GM12878 (cell line): Measurements from ENCODE around the gene CTIF. TPM values are rescaled to one million over a fixed set of nuclear protein-coding genes. Genes with fewer than 3 reads are reported as not detected.

Source experiments
- EED ChIP-seq: sonication (generic); IDR thresholded peaks from 2 replicates; pipeline ENCODE4 v1.6.1; 2016; ENCODE audit warnings: antibody characterized with exemption, low read depth
- FOXM1 ChIP-seq: IDR thresholded peaks from 2 replicates; pipeline ENCODE4 v1.6.1; 2012; ENCODE audit warnings: low read depth, mild to moderate bottlenecking, inconsistent platforms, low read length, moderate library complexity
- HDAC2 ChIP-seq: fragments of 200-600 bp; sonication (generic); IDR thresholded peaks from 2 replicates; pipeline ENCODE4 v1.6.1; 2017
- HDAC6 ChIP-seq: fragments of 200-600 bp; sonication (generic); IDR thresholded peaks from one replicate; pipeline ENCODE4 v1.8.0; 2017; ENCODE audit warnings: antibody characterized with exemption; ENCODE audit not compliant: unreplicated experiment
- IKZF1 ChIP-seq: fragments of 450-650 bp; conservative IDR thresholded peaks from 2 replicates; pipeline ENCODE4 v1.6.1; 2017; ENCODE audit warnings: antibody characterized with exemption, mild to moderate bottlenecking
- JUNB ChIP-seq: IDR thresholded peaks from 2 replicates; pipeline ENCODE4 v1.6.1; 2016; ENCODE audit warnings: antibody characterized with exemption, mild to moderate bottlenecking
- MEF2B ChIP-seq: fragments of 450-650 bp; IDR thresholded peaks from 2 replicates; pipeline ENCODE4 v1.6.1; 2018; ENCODE audit warnings: mild to moderate bottlenecking, moderate library complexity; ENCODE audit not compliant: partially characterized antibody, poor library complexity, severe bottlenecking
- MTA3 ChIP-seq: IDR thresholded peaks from 2 replicates; pipeline ENCODE4 v1.6.1; 2012; ENCODE audit warnings: low read length, inconsistent platforms, borderline replicate concordance
- MYC ChIP-seq: IDR thresholded peaks from 2 replicates; pipeline ENCODE4 v1.6.1; 2011; ENCODE audit warnings: mild to moderate bottlenecking, low read length, moderate library complexity, inconsistent platforms; ENCODE audit not compliant: insufficient read depth, insufficient replicate concordance, insufficient read length, severe bottlenecking
- NFXL1 ChIP-seq: fragments of 450-650 bp; IDR thresholded peaks from 2 replicates; pipeline ENCODE4 v1.6.1; 2017; ENCODE audit warnings: antibody characterized with exemption, mild to moderate bottlenecking, borderline replicate concordance
- NFYA ChIP-seq: IDR thresholded peaks from 2 replicates; pipeline ENCODE4 v1.6.1; 2011; ENCODE audit warnings: low read depth, mild to moderate bottlenecking, low read length, improper control_type of control experiment, borderline replicate concordance
- RELA ChIP-seq: fragments of 450-650 bp; IDR thresholded peaks from 2 replicates; pipeline ENCODE4 v1.8.0; 2014; ENCODE audit warnings: borderline replicate concordance; ENCODE audit not compliant: partially characterized antibody
- STAT3 ChIP-seq: IDR thresholded peaks from 2 replicates; pipeline ENCODE4 v1.6.1; 2011; ENCODE audit warnings: low read depth, low read length, improper control_type of control experiment
- SUZ12 ChIP-seq: fragments of 200-600 bp; sonication (generic); IDR thresholded peaks from one replicate; pipeline ENCODE4 v1.6.1; 2018; ENCODE audit warnings: antibody characterized with exemption, mild to moderate bottlenecking; ENCODE audit not compliant: unreplicated experiment
- TAF1 ChIP-seq: IDR thresholded peaks from 2 replicates; pipeline ENCODE4 v1.6.1; 2011; ENCODE audit warnings: mild to moderate bottlenecking, low read depth, low read length, borderline replicate concordance
- ZNF274 ChIP-seq: IDR thresholded peaks from one replicate; pipeline ENCODE4 v1.8.0; 2011; ENCODE audit not compliant: insufficient read length, insufficient read depth
- ZNF622 ChIP-seq: fragments of 450-650 bp; IDR thresholded peaks from 2 replicates; pipeline ENCODE4 v1.6.1; 2017; ENCODE audit warnings: mild to moderate bottlenecking, inconsistent platforms
- ZZZ3 ChIP-seq: IDR thresholded peaks from 2 replicates; pipeline ENCODE4 v1.6.1; 2011; ENCODE audit warnings: low read depth; ENCODE audit not compliant: control insufficient read depth, insufficient read length
- polyA plus RNA-seq, 11 experiments: library from polyadenylated mRNA; depleted of rRNA in 4 of 11; unstranded in 6 of 11; stranded (reverse) in 5 of 11; fragments of >200 nt; fragmentation: Nextera tagmentation in 4 of 11; fragmentation: Illumina TruSeq in 1 of 11; extraction: Ambion mirVana in 4 of 11; extraction: Trizol in 1 of 11; gene quantifications; 1 replicate in 1 of 11; 2 replicates in 10 of 11; pipeline versions ENCODE4 v1.2.1 to v1.2.3, GENCODE V29; 2011 to 2016; ENCODE audit warnings: inconsistent platforms in 2 of 11, missing spikeins in 2 of 11, low read depth in 1 of 11
- total RNA-seq, 4 experiments: library from RNA; depleted of rRNA in 3 of 4; stranded (reverse); fragments of >200 nt in 3 of 4; fragmentation: Illumina TruSeq in 1 of 4; extraction: Trizol in 1 of 4; gene quantifications; 2 replicates each; pipeline versions ENCODE4 v1.2.1 to v1.2.3, GENCODE V29; 2013 to 2021
- TF ChIP-seq, protein P1 (sequence below): fragments of 450-650 bp; IDR thresholded peaks from 2 replicates; pipeline ENCODE4 v1.6.1; 2017; ENCODE audit warnings: mild to moderate bottlenecking, moderate library complexity
- TF ChIP-seq, protein P2 (sequence below): fragments of 450-650 bp; formaldehyde crosslinking; IDR thresholded peaks from 2 replicates; pipeline ENCODE4 v1.5.0; 2022; ENCODE audit warnings: mild to moderate bottlenecking, missing genetic modification characterization
- TF ChIP-seq, protein P3 (sequence below): IDR thresholded peaks from 2 replicates; pipeline ENCODE4 v1.6.1; 2012; ENCODE audit warnings: low read depth, low read length, improper control_type of control experiment
- TF ChIP-seq, protein P4 (sequence below): IDR thresholded peaks from 2 replicates; pipeline ENCODE4 v1.6.1; 2011; ENCODE audit warnings: low read depth, mild to moderate bottlenecking, low read length, moderate library complexity, borderline replicate concordance; ENCODE audit errors: extremely low read depth

Gene CTIF
- total and polyA plus RNA-seq, 10 of the 15 experiments (the other 5 are each of a cell fraction or from before 2014, with no cell fraction given) = 0.06 to 11.6 (median 2.5) TPM

DNA sequence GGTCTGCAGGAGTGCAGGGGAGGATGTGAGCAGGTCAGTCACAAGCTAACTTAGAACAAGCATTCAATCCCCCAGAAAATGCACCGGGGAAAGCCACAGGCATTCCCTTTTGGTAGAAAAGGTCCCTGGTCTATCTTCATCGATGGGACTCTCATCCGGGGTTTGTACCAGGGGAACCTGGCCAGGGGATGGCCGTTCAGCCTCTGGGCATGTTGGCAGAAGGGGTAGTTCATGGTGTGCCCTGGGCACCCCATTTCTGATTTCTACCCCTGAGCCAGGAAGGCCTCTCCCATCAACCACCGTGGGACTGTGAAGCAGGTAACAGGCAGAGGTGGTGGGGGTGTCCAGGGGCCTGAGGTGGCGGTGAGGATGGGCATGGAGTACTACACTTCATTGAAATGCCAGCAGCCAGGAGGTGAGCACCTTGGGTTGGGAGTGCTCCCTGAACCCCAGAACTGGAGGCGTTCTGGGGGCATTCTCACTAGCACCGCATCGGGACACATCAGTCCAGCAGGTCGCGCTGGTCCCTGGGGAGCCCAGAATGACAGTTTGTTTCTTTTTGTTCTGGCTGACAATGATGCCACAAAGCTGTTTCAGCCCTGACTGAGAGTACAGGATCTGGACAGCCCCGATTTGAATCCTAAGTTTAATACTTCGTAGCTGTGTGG, 239.6 kb downstream of the CTIF start (continued):
- TF ChIP-seq, protein P1, sequence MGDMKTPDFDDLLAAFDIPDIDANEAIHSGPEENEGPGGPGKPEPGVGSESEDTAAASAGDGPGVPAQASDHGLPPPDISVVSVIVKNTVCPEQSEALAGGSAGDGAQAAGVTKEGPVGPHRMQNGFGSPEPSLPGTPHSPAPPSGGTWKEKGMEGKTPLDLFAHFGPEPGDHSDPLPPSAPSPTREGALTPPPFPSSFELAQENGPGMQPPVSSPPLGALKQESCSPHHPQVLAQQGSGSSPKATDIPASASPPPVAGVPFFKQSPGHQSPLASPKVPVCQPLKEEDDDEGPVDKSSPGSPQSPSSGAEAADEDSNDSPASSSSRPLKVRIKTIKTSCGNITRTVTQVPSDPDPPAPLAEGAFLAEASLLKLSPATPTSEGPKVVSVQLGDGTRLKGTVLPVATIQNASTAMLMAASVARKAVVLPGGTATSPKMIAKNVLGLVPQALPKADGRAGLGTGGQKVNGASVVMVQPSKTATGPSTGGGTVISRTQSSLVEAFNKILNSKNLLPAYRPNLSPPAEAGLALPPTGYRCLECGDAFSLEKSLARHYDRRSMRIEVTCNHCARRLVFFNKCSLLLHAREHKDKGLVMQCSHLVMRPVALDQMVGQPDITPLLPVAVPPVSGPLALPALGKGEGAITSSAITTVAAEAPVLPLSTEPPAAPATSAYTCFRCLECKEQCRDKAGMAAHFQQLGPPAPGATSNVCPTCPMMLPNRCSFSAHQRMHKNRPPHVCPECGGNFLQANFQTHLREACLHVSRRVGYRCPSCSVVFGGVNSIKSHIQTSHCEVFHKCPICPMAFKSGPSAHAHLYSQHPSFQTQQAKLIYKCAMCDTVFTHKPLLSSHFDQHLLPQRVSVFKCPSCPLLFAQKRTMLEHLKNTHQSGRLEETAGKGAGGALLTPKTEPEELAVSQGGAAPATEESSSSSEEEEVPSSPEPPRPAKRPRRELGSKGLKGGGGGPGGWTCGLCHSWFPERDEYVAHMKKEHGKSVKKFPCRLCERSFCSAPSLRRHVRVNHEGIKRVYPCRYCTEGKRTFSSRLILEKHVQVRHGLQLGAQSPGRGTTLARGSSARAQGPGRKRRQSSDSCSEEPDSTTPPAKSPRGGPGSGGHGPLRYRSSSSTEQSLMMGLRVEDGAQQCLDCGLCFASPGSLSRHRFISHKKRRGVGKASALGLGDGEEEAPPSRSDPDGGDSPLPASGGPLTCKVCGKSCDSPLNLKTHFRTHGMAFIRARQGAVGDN = no peak
- TF ChIP-seq EED = peak; percentile 34; the same call in 1 of the 2 replicates
- peak; percentile 71 for TF ChIP-seq IKZF1
- no peak for TF ChIP-seq MYC
- TF ChIP-seq ZNF622 = no peak
- no peak for TF ChIP-seq SUZ12
- no peak for TF ChIP-seq NFYA
- TF ChIP-seq MEF2B = peak; percentile 98
- TF ChIP-seq STAT3 = no peak
- TF ChIP-seq MTA3 = no peak
- TF ChIP-seq HDAC2 = no peak
- TF ChIP-seq, protein P2, sequence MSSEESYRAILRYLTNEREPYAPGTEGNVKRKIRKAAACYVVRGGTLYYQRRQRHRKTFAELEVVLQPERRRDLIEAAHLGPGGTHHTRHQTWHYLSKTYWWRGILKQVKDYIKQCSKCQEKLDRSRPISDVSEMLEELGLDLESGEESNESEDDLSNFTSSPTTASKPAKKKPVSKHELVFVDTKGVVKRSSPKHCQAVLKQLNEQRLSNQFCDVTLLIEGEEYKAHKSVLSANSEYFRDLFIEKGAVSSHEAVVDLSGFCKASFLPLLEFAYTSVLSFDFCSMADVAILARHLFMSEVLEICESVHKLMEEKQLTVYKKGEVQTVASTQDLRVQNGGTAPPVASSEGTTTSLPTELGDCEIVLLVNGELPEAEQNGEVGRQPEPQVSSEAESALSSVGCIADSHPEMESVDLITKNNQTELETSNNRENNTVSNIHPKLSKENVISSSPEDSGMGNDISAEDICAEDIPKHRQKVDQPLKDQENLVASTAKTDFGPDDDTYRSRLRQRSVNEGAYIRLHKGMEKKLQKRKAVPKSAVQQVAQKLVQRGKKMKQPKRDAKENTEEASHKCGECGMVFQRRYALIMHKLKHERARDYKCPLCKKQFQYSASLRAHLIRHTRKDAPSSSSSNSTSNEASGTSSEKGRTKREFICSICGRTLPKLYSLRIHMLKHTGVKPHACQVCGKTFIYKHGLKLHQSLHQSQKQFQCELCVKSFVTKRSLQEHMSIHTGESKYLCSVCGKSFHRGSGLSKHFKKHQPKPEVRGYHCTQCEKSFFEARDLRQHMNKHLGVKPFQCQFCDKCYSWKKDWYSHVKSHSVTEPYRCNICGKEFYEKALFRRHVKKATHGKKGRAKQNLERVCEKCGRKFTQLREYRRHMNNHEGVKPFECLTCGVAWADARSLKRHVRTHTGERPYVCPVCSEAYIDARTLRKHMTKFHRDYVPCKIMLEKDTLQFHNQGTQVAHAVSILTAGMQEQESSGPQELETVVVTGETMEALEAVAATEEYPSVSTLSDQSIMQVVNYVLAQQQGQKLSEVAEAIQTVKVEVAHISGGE (CRISPR knock-in tag) = no peak
- no peak for TF ChIP-seq FOXM1
- no peak for TF ChIP-seq JUNB
- TF ChIP-seq ZZZ3 = no peak
- TF ChIP-seq NFXL1 = no peak
- TF ChIP-seq HDAC6 = no peak
- TF ChIP-seq ZNF274 = no peak
- TF ChIP-seq, protein P3, sequence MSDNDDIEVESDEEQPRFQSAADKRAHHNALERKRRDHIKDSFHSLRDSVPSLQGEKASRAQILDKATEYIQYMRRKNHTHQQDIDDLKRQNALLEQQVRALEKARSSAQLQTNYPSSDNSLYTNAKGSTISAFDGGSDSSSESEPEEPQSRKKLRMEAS = no peak
- TF ChIP-seq, protein P4, sequence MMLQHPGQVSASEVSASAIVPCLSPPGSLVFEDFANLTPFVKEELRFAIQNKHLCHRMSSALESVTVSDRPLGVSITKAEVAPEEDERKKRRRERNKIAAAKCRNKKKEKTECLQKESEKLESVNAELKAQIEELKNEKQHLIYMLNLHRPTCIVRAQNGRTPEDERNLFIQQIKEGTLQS = no peak
- no peak for TF ChIP-seq TAF1
- TF ChIP-seq RELA = peak; percentile 28
